Astrocyte (in vitro differentiated cells and primary cell): ENCODE measurements around the gene ANKMY2. TPM values are rescaled to one million over a fixed set of nuclear protein-coding genes. Genes with fewer than 3 reads are reported as not detected.

ENCODE experiments used
- DNase-seq: peaks from one replicate; pipeline ENCODE4 v3.0.0-alpha.2; 2010; ENCODE audit warnings: low read depth
- FAIRE-seq: peaks from 2 replicates; lab custom pipeline; 2011; peaks lifted over from hg19 to GRCh38; lab: Jason Lieb, UNC
- H2AFZ ChIP-seq: 2 replicates; pipeline ENCODE4 v1.6.0; 2012; ENCODE audit warnings: low read depth, low read length, inconsistent platforms
- H3K27ac ChIP-seq: 2 replicates; pipeline ENCODE4 v1.5.1; 2011; ENCODE audit warnings: low read depth, low read length, inconsistent platforms
- H3K27me3 ChIP-seq: 2 replicates; pipeline ENCODE4 v1.6.0; 2011; ENCODE audit warnings: low read length, inconsistent platforms; ENCODE audit not compliant: insufficient read depth
- H3K36me3 ChIP-seq: 2 replicates; pipeline ENCODE4 v1.5.1; 2011; ENCODE audit warnings: low read length, inconsistent platforms; ENCODE audit not compliant: insufficient read depth
- H3K4me1 ChIP-seq: 2 replicates; pipeline ENCODE4 v1.5.1; 2011; ENCODE audit warnings: low read length, inconsistent platforms; ENCODE audit not compliant: insufficient read depth
- H3K4me2 ChIP-seq: 2 replicates; pipeline ENCODE4 v1.6.0; 2012; ENCODE audit warnings: low read length, inconsistent platforms
- H3K4me3 ChIP-seq: 2 replicates; pipeline ENCODE4 v1.5.1; 2011; ENCODE audit warnings: low read depth, mild to moderate bottlenecking, low read length, inconsistent platforms; ENCODE audit not compliant: insufficient read depth
- H3K79me2 ChIP-seq: 2 replicates; pipeline ENCODE4 v1.6.0; 2012; ENCODE audit warnings: mild to moderate bottlenecking, low read length, inconsistent platforms; ENCODE audit not compliant: insufficient read depth
- H3K9ac ChIP-seq: 2 replicates; pipeline ENCODE4 v1.6.0; 2012; ENCODE audit warnings: mild to moderate bottlenecking, low read length, inconsistent platforms
- H3K9me3 ChIP-seq: 2 replicates; pipeline ENCODE4 v1.5.1; 2012; ENCODE audit warnings: low read depth, mild to moderate bottlenecking, low read length, inconsistent platforms; ENCODE audit not compliant: insufficient read depth
- H4K20me1 ChIP-seq: 2 replicates; pipeline ENCODE4 v1.6.0; 2012; ENCODE audit warnings: low read length, inconsistent platforms; ENCODE audit not compliant: insufficient read depth
- H3K27ac Mint-ChIP-seq: one replicate; pipeline ENCODE4 v1.8.0; 2021; ENCODE audit warnings: mild to moderate bottlenecking, mixed read lengths; ENCODE audit not compliant: unreplicated experiment
- H3K27me3 Mint-ChIP-seq: one replicate; pipeline ENCODE4 v1.8.0; 2021; ENCODE audit warnings: low read depth, mixed read lengths; ENCODE audit not compliant: unreplicated experiment
- H3K36me3 Mint-ChIP-seq: one replicate; pipeline ENCODE4 v1.8.0; 2021; ENCODE audit warnings: low read depth, mixed read lengths; ENCODE audit not compliant: unreplicated experiment
- H3K4me1 Mint-ChIP-seq: one replicate; pipeline ENCODE4 v1.8.0; 2021; ENCODE audit warnings: low read depth, mixed read lengths; ENCODE audit not compliant: unreplicated experiment
- H3K4me3 Mint-ChIP-seq: one replicate; pipeline ENCODE4 v1.8.0; 2021; ENCODE audit warnings: mild to moderate bottlenecking, moderate library complexity, mixed read lengths; ENCODE audit not compliant: unreplicated experiment
- H3K9me3 Mint-ChIP-seq: one replicate; pipeline ENCODE4 v1.8.0; 2021; ENCODE audit warnings: mild to moderate bottlenecking, mixed read lengths; ENCODE audit not compliant: unreplicated experiment
- EZH2 ChIP-seq: IDR thresholded peaks from 2 replicates; pipeline ENCODE4 v1.6.1; 2012; ENCODE audit warnings: mild to moderate bottlenecking, low read length, inconsistent platforms; ENCODE audit not compliant: insufficient read depth
- total RNA-seq: library from RNA; stranded (reverse); gene quantifications from 2 replicates; pipeline ENCODE4 v1.2.1, GENCODE V29; 2021
- TF ChIP-seq, protein P1 (sequence below): IDR thresholded peaks from 2 replicates; pipeline ENCODE4 v1.5.1; 2011; ENCODE audit warnings: low read depth, mild to moderate bottlenecking, inconsistent platforms, low read length, moderate library complexity; ENCODE audit not compliant: insufficient read depth

ANKMY2 gene
- total RNA-seq, 1 donor from 2014 or later = 21.9 TPM

DNA sequence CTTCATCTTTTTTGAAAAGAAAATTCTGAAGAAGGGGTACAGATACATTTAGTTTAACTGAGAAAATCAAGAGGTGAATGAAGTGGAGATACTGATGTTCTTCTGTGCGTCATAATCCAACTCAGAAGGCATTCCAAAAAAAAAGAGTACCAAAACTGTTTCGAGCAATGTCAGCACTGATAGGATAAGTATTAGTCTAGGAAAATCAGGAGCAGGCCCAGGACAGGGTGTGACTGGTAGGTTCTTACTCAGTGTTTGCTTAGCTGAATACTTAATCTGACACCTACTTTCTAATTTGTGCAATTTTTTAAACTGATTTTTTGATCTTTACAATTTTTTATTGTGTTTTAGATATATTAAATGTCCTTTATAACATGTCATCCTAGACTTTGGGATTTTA lies 4.7 kb upstream of the ANKMY2 start:
- H4K20me1 ChIP-seq = peaks cover 59% of the 10 kb centered on the region
- H3K4me3 Mint-ChIP-seq = no peak overlapping the region

DNA sequence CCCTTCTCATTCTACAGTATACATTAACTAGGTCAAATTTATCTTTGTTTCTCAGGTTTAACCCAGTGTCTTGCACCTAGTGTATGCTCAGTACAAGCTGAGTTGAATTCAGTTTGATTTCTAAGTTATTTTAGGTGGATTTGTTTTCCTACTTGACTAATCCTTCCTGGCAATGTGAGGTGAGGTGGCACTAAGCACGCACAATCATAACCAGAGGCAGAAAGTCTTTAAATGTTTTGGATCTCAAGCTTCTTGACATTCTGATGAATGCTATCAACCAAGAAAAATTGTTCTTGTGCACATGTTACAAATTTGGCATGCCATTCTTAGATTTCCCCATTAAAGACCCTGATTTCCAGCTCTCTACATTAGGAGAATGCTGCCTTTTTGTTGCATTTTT lies 3.6 kb upstream of the ANKMY2 start:
- Mint-ChIP-seq H3K9me3 (no peaks in the 10 kb centered on the region), H3K4me1 (peaks cover 27% of the 10 kb centered on the region), H3K36me3 (peaks cover 4% of the 10 kb centered on the region), H3K4me3 (peak overlapping the region; percentile 77), H3K27me3 (no peaks in the 10 kb centered on the region), H3K27ac (no peak overlapping the region)
- H4K20me1 ChIP-seq = peaks cover 55% of the 10 kb centered on the region
- H3K4me3 ChIP-seq = no peak overlapping the region
- no peaks in the 10 kb centered on the region for H3K27me3 ChIP-seq
- peaks cover 27% of the 10 kb centered on the region for H3K4me1 ChIP-seq
- FAIRE-seq (no peak), DNase-seq (peak; percentile 60)
- H2AFZ ChIP-seq = no peak overlapping the region
- H3K4me2 ChIP-seq = peak overlapping the region; percentile 95
- peaks cover 93% of the 10 kb centered on the region for H3K79me2 ChIP-seq
- peak overlapping the region; percentile 1 for H3K9ac ChIP-seq
- H3K9me3 ChIP-seq = no peaks in the 10 kb centered on the region
- H3K27ac ChIP-seq = peak overlapping the region; percentile 35
- no peaks in the 10 kb centered on the region for H3K36me3 ChIP-seq
- TF ChIP-seq, protein P1, sequence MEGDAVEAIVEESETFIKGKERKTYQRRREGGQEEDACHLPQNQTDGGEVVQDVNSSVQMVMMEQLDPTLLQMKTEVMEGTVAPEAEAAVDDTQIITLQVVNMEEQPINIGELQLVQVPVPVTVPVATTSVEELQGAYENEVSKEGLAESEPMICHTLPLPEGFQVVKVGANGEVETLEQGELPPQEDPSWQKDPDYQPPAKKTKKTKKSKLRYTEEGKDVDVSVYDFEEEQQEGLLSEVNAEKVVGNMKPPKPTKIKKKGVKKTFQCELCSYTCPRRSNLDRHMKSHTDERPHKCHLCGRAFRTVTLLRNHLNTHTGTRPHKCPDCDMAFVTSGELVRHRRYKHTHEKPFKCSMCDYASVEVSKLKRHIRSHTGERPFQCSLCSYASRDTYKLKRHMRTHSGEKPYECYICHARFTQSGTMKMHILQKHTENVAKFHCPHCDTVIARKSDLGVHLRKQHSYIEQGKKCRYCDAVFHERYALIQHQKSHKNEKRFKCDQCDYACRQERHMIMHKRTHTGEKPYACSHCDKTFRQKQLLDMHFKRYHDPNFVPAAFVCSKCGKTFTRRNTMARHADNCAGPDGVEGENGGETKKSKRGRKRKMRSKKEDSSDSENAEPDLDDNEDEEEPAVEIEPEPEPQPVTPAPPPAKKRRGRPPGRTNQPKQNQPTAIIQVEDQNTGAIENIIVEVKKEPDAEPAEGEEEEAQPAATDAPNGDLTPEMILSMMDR = no peak
- no peak for TF ChIP-seq EZH2

More for the DNA sequence above, 4.7 kb upstream of the ANKMY2 start:
- Histone ChIP-seq H3K36me3 (no peaks in the 10 kb centered on the region), H3K4me2 (no peak overlapping the region), H3K27me3 (no peaks in the 10 kb centered on the region), H3K4me1 (peaks cover 23% of the 10 kb centered on the region), H3K4me3 (no peak overlapping the region), H3K9me3 (no peaks in the 10 kb centered on the region), H3K9ac (no peak overlapping the region), H2AFZ (no peak overlapping the region), H3K27ac (no peak overlapping the region), H3K79me2 (peaks cover 93% of the 10 kb centered on the region)
- H3K9me3 Mint-ChIP-seq = no peaks in the 10 kb centered on the region
- H3K36me3 Mint-ChIP-seq = peaks cover 4% of the 10 kb centered on the region
- no peak overlapping the region for H3K27ac Mint-ChIP-seq
- FAIRE-seq (no peak), DNase-seq (no peak)
- TF ChIP-seq, protein P1 = no peak
- no peak for TF ChIP-seq EZH2
- no peaks in the 10 kb centered on the region for H3K27me3 Mint-ChIP-seq
- H3K4me1 Mint-ChIP-seq = peaks cover 27% of the 10 kb centered on the region

DNA sequence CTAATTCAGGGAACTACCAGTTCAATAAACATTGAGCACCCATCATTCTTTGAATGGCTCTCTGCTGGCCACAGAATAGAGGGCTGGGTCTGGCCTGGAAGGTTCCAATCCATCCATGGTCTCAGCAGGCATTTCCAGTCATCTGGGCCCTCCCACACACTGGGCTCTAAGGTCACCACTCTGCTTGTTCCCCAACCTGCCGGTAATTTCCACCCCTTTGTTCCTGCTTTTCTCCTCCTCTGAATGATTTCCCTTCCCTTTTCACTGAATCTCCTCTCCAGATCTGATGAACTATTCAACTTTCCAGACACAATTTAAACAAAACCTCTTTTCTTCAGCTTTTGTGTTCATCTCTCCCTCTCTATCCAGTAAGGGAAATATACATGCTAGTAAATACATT lies 3.0 kb upstream of the ANKMY2 start:
- peaks cover 4% of the 10 kb centered on the region for H3K36me3 Mint-ChIP-seq
- peak overlapping the region; percentile 28 for H3K27ac Mint-ChIP-seq
- H3K79me2 ChIP-seq = peaks cover 92% of the 10 kb centered on the region
- H3K4me3 Mint-ChIP-seq = peak overlapping the region; percentile 77
- no peaks in the 10 kb centered on the region for H3K9me3 ChIP-seq
- peak overlapping the region; percentile 95 for H3K4me2 ChIP-seq
- H3K4me3 ChIP-seq = peak overlapping the region; percentile 24
- H2AFZ ChIP-seq = no peak overlapping the region
- TF ChIP-seq, protein P1 = no peak
- DNase-seq (no peak), FAIRE-seq (no peak)
- H3K27ac ChIP-seq = peak overlapping the region; percentile 35
- H3K36me3 ChIP-seq = no peaks in the 10 kb centered on the region
- H3K9ac ChIP-seq = peak overlapping the region; percentile 19
- H3K9me3 Mint-ChIP-seq = no peaks in the 10 kb centered on the region
- no peaks in the 10 kb centered on the region for H3K27me3 Mint-ChIP-seq
- H4K20me1 ChIP-seq = peaks cover 56% of the 10 kb centered on the region
- H3K27me3 ChIP-seq = no peaks in the 10 kb centered on the region
- peaks cover 31% of the 10 kb centered on the region for H3K4me1 ChIP-seq
- H3K4me1 Mint-ChIP-seq = peaks cover 32% of the 10 kb centered on the region
